Stimulated activated CD4-positive, alpha-beta T cell treated with anti-CD3 and anti-CD28 coated beads, Interleukin-15, amount 100 ng/mL, for 24 hours (primary cell): ENCODE measurements around the gene ETV1.

Source experiments
- DNase-seq: peaks from one replicate; pipeline ENCODE4 v3.0.0-alpha.2; 2020

ETV1 gene

DNA sequence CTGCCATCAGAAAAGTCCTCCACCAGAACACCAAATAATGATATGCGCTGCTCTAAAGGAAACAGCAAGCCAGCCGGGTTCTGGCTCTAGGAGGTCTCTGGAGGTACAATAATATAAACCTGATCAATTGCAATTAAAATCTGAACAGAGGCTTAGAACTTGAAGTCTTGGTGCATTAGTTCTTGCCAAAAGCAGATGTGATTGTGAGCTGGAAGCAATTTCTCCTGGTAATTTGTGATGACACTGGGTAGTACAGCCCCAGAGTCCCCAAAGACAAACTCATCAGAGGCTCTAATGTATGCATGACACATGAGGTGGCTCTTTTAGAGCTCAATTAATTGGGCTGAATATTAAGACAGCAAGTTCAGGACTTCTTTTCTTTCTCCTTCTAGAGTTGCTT, 3.3 kb downstream of the ETV1 start:
- DNase-seq: no peak

DNA sequence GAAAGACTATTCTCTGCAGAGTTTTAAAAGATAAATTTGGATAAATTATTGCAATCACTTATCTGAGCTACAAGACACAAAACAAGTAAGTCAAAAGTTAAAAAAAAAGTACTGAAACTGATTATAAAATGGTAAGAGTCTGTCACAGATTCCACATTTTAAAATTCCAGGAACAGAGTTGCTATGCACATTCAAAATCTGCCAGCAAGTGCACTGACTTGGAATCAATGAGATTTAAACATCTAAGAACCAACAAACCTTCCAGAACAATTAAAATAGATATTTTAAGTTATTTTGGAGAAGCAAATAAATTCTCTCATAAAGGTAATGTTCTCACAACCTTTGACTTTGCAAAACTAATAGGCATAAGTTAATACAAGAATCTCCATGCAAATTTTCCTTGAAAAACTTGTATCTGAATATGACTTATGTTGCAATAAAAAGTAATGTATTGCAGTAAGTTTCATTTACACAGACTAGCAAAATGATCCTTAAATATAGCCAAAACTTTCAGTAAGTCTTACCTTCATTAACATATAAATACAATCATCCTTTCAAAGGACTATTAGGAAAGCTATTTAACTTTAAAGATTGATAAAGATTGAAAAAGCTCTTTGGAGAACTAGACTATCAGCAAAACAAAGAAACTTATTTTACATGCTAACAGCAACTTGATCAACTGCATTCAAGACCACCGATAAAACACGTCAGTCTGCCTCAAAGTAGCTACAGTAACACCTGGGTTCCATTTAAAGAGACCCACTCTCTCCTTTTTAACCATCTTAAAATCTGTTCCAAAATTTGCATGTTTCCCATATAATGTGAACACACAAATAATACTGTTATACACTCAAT, 4.4 kb downstream of the ETV1 start:
- no peak for DNase-seq

DNA sequence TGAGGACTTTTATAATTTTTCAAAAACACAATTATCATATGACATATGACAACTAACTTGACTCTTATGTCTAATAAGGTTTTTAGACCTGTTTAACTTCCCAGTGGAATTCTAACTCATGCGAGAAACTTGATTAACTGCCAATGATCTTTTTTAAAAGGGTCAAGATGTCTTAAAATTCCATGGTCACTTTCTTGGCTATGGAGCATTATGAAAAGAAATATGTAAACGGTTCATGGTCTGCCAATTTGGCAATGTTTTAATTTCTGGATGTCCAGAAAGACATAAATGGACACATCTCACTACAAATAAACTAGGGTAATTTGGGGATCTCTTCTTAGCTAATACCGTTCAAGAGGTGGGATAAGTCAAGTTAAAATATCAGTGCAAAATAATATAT, 5.4 kb downstream of the ETV1 start:
- no peak for DNase-seq

DNA sequence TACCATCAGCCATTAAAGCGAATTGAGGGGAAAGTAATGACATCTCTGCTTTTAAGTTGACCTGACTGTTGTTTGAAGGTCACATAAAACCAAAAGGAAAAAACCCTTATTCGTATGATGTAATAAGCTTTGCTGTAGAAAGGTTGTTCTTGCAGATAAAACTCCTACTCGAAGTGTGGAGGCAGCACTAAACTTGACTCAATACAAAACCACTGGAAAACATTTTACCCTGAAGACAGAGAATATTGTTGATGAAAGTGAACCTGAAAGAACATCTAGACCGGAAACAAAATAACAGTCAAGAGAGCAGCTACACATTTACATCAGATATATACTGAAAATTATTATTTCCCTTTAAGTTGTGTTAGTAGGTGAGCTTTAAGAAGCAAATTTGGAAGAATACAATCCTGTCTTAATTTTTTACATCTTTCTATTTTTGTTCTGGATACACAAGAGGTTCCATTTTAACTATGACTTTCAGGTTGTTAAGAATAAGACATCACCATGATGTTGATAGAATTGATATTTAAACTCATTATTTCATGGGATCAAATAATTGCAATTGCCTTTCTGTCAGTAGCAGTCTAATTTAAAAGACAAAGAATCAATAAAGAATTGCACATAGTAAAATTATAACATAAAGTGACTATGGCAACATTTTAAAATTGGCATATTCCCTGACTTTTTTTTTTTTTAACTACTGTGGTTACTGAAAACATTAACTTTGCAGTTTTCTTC, 6.4 kb downstream of the ETV1 start:
- DNase-seq: no peak

DNA sequence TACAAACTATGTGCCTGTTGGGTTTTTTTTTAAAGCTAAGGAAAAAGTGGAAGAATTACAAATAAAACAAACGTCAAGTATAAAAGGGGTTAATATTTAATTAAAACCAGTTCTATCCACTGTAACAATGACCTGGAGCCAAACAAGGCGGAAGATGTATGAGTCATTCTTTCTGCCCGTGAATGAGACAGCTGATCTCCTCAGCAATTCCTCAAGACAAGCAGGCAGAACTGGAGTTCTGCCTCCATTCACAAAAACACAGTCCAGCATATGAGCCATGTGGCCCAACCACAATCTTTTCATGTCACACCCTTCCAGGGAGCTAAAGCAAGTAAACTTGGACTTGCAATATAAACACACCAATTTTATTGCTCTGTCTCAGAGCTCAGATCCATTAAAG, 8.4 kb downstream of the ETV1 start:
- DNase-seq: no peak

DNA sequence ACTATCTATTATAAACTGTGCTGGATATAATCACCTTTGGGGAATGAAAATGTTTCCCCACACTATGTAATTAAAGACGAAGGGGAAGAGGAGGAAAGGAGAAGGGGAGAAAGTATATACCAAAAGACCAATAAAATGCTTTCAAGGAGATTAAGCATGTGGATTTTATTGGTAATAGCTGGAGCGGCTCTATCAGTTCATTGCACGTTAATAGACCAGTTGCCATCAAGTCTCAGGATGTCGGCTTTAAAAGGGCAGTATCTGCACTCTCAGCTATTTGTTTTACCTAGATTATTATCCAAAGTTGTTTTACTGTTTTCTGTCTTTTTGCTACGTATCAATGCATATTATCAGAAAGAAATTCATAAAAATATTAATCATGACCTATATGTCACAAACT, 9.0 kb downstream of the ETV1 start:
- no peak for DNase-seq

DNA sequence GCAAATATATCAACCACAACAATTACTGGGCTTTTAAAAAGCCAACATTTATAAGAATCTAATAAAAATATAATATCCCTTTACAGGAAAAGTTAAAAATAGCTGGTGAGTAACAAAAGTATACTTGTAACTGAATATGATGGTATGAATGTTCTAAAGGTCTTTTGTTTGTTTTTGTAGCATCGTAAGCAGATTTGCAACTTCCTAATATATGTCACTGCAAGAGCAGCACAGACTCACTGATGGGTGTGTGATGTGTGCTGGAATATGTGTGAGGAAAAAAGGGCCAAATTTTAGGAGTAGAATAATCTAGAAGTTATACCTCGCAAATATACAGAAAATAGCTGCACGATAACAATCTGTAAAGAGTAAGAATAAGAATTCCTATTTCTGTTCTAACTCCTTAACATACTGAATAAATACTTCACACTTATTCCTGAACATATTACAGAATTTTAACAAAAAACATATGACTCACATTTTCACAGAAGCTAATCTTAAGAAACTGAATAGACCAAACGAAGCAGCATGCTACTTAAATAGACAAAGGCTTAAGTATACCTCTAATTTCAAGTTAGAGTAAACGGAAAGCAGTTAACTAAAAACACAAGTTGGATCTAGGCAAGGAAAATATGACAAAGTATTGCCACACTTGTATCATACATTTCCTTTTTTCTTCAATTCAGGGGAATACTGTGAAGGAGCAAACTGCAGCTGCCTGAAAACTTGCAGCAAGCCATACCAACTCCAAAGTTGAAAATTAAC, 9.6 kb downstream of the ETV1 start:
- DNase-seq: no peak

DNA sequence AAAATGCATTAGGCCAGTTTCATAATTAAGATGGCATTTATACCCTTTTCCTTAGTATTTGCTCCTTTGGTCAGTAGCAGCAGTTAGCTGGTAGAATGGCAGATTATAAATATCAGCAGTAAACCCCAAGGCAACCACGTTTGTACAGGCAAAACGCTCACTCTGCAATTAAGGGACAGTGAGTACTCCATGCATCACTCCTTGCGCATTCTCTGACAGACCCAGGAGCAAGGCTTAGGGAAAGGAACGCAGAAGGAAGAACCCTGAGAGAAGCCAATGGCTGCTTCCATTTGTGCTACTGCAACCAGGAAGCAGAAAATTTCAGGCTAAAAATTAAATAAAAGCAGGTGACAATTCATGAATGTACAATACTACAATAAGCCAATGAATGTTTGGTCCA, 12.9 kb downstream of the ETV1 start:
- DNase-seq: no peak

DNA sequence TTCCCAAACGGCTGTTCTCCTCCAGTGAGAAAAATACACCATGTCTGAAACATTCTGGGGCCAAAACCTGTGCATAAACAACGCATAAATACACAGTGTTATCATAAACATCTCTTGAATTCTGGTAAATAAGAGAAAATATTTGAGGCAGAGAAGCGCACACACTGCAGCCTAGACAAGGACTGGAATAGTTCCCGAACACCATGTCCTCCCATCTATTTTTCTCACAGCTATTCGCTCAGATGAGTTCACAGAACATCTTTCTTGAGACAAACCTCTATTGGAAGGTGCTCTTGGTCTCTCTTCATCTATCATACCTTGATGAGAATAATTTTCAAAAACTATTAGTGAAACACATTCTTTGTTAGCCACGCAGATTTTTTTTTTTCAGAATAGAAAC, 24.4 kb downstream of the ETV1 start:
- DNase-seq: no peak

DNA sequence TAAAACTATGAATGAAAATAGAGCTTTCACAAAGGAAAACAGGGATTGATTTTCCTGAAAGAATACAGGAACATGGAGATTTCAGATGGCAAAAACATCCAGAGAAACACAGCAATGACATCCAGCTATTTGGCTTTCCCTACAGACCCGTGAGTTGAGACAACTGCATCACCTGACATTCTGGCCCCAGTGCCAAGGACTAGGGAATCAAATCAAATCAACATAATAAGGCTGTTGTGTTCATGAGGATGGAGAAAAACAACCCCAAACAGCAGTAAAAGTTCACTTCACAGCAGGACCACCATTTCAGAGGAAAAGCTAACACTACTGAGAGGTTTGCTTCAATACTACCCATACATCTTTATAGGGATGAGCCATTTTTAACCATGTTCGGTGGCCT, 25.5 kb downstream of the ETV1 start:
- no peak for DNase-seq

DNA sequence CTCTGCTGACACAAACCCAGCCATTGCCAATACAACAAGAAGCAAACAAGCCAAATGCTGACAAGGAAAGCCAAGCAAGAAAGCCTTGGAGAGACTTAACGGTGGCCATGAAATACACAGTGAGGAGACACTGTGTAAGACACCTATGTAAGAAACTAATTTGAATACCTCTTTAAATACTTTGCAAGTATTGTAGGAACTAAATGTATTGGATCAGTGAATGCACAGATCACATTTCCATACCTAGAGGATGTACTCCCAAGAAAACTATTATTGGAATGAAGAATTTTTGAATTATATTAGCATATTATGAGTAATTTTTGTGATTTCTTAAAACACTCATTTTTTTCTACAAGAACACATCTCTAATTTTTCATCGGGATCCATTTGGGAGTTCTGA, 34.0 kb downstream of the ETV1 start:
- no peak for DNase-seq

DNA sequence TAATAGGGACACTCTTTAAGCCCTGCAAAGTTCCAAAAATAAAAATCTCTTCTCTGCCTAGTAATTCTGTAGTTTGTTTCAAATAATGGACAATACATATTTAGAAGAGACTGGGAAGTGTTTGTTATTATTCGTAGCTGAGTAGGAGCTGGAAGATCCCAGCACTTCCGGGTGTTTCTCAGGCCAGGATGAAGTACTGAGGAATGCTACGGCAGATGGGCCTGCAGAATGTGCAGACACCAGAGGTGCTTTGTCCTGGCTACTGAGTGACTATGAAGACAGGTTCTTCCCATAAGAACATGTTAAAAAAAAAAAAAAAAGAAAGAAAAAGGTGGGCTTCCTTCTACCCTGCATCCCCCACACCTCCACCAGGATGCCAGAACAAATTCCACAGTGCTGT, 36.1 kb downstream of the ETV1 start:
- no peak for DNase-seq

DNA sequence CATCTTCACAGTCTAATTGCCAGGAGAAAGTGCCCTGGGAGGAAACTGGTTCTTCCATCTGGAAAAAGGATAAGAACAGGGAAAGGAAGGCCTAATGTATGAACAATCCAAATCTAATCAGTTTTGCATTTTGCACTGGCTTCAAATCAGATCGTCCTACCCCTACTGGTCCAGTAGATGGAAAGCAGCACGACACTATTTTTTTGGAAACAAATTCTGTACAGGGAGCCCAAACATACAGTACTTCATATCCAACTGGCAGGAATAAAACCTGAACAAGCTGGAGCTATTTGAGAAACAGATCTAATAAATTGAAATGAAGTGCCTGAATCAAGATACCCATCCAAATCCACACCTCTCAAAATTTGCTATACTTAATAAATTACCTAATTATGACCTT, 36.5 kb downstream of the ETV1 start:
- DNase-seq: no peak

DNA sequence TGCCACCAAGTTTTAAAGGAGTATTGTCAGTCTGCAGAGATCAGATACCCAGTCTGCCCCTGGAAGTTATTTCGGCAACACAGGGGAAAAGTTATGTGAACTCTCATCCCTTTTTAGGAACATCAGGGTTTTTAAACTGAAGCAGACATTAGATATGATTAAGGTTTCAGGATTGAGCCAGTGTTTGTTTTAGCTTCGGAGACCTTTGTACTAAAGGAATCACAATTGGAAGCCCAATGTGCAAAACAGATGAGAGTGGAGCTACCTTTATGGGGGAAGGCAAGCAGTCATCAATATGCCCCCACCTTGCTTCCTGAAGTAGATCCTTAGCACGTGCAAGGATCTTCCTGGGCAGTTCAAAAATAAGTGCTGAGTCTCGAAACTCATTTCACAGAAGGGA, 39.5 kb downstream of the ETV1 start:
- DNase-seq: no peak

DNA sequence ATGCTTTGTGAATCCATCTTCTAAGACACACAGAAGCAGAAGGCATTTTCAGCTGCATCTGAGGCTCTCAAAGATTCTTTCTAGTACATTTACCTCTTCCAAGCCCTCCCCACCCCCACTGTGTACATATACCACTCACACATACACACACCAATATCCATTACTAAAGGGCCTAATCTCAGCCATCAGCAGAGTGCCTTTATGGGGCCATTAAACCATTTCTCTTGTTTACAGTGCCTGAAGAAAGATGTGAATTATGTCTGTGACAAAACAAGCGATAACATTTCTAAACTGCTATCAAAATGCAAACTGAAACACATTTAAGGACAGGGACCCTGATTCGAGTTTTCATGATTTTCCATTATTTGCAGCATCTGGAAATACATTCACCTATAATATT, 40.0 kb downstream of the ETV1 start:
- no peak for DNase-seq

DNA sequence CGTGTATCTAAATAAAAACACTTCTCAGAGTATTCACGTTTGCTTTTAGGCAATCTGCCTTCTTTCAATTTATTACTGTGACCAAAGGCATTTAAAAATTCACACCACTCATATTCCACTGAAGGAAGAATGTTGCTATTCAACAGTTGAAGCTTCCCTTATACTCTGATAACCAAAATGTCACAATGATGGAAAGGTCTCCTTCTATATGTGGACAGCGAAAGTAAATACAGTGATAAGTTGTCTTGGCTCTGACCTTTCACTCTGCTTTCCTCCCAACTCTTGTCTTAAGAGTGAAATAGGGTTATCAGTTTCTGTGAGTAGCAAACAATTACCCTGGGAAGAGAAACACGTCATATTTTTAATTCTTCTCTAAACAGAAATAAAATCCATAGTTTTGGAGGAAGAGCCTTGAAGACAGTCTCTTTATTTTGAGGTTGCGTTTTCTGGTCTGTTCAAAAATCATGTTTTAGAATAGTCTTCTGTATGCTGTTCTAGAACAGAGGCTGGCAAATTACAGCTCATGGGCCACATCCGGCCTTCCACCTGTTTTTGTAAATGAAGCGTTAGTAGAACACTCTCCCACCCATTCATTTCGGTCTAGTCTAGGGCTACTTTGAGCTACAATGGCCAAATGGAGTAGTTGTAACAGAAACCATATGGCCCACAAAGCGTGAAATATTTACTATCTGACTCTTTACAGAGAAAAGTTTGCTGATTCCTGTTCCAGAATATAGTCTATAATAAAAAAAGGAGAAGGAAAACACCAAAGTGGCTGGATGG, 41.3 kb downstream of the ETV1 start:
- DNase-seq: no peak

DNA sequence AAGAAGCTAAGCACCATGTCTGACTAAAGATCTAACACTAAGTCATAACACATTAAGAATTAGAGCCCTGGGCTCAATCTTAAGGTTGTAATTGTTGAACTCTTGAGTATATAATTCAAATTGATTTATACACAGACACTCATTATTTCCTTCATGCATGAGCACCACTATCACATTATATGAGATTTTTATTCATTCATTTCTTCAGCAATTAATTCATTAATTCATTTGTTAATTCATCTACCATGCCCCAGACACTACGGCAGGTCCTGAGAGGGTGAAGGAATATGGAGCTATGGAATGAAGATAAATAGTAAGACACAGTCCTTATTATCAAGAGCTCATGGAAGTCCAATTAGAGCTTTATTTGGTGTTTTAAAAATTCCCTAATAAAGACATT, 41.9 kb downstream of the ETV1 start:
- DNase-seq: no peak

DNA sequence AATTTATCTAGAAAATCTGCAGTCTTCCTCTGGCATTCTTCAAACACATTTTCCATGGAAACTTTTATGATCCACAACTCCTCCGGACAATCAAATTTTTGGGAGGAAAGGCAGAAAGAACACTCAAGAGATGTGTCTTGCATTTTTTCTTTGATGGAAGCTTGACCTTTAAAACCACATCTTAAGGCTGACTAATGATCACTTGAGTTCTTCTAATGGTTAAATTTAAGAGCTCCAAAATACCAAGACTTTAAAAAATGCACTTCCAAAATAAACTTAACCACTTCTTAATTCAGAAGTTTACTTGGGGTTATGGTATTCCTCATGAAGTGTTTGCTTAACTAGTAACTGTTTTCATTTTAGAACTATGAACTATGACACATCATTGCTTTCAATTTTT, 43.3 kb downstream of the ETV1 start:
- no peak for DNase-seq

DNA sequence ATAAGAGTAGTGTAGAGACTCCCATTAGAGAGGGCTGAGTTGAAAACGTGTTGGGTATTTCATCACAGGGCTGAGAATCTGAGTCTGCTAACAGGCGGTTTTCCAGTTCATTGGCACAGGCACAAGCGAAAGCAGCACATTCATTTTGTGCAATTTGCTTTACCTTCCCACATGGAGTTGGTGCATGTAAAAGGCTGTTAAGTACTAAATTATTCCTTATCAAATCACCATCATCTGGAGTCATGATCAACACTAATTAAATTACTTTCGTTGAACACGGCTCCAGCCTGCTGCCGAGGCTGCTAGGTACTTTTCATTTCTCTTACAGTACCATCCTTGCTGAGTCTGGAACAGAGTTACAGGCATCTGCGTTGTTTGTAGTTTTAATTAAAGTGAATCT, 43.8 kb downstream of the ETV1 start:
- DNase-seq: no peak

DNA sequence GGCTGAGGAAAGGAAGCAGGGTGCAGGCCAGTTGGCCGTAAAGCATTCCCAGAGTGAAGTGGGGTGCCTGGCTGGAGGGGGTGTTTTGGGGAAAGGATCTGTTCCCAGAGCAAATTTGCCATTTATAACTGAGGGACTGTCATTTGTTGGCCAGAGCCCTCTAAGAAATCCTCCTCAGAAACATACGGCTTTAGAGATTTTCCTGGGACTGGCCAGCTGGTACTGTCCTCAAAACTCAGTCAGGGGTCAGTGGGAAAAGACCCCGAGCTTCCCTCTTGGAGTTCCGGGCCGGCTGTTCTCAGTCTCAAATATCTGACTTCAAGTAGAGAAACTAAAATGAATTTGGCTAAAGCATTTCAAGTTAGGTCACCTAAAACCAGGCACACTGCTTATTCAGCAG, 55.9 kb downstream of the ETV1 start:
- DNase-seq: no peak

DNA sequence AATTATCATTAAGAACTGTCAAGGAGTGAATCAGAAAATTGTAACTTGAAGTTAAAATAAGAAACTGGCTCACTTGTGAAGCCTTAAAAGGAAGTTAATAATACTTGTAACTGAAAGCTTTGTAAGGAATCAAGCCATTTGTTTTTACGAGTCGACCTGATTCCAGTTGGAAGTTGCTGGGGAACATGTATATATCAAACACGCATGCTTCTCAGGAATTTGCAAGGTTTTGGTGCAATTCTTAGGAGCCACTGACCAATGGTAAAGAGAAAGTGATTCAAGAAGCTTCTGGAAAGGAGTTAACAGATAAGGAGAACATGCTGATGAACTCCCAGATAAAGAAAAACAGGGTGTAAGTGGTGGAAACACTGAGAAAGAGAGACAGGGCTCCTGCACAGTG, 56.4 kb downstream of the ETV1 start:
- no peak for DNase-seq

DNA sequence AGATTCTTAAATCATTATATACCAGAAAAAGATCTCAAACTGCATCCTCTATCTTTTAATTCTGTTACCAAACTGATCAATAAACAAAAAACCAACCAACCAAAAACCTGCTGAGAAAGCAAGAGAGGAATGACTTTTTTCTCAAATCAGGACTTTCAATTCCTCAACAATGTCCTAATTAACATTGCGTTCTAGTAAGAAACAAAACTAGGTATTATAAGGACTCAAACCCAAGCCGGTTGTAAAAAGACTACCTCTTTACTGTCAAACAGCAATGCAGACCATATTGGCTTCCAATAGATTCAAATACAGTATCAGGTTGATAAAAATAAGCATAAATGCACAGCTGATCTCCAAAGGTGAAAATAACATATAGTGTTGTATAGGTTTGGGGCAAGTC, 57.3 kb downstream of the ETV1 start:
- DNase-seq: no peak

DNA sequence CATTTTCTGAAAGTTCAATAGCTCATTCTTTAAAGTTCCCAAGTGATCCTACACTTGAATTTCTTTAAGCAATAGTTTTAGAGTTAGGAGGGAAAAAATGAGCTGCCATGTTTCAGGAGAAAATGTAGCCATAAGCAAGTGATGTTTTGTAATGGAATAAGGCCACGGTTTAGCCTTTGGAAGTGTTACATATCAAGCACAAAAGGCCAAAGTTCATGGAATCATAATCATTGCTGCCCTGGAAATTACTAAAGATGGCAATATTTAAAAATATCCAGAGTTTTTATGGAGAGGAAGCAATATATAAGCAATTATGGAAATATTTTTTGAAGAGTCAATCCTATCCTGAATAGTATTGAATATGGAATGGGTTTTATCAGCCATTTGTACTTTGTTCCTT, 68.4 kb downstream of the ETV1 start:
- no peak for DNase-seq
